HepG2 (cell line): ENCODE results near the gene FBXO2. TPM values are rescaled to one million over a fixed set of nuclear protein-coding genes. Genes with fewer than 3 reads are reported as not detected.

ENCODE experiments used
- BORCS8-MEF2B ChIP-seq: sonication (generic); formaldehyde crosslinking; IDR thresholded peaks from 2 replicates; pipeline ENCODE4 v1.8.0; 2022; ENCODE audit warnings: mild to moderate bottlenecking, missing genetic modification reagents
- DZIP1 ChIP-seq: sonication (generic); formaldehyde crosslinking; IDR thresholded peaks from 2 replicates; pipeline ENCODE4 v1.5.0; 2020; ENCODE audit warnings: mild to moderate bottlenecking, missing genetic modification reagents
- ELF4 ChIP-seq: sonication (generic); formaldehyde crosslinking; IDR thresholded peaks from 2 replicates; pipeline ENCODE4 v1.5.0; 2020; ENCODE audit warnings: missing genetic modification reagents, mild to moderate bottlenecking, moderate library complexity, borderline replicate concordance
- ETV5 ChIP-seq: IDR thresholded peaks from 2 replicates; pipeline ENCODE4 v1.6.1; 2018; ENCODE audit warnings: missing biosample characterization, missing genetic modification reagents, inconsistent platforms, borderline replicate concordance
- FOXA1 ChIP-seq, 2 experiments: fragments of 450-650 bp in 1 of 2; sonication (generic) in 1 of 2; formaldehyde crosslinking in 1 of 2; IDR thresholded peaks; 2 replicates each; pipeline versions ENCODE4 v1.4.0 to v1.6.1; 2016 to 2020; ENCODE audit warnings: missing genetic modification reagents in 1 of 2
- FOXA3 ChIP-seq: IDR thresholded peaks from 2 replicates; pipeline ENCODE4 v1.6.1; 2016; ENCODE audit warnings: missing genetic modification reagents, missing compliant biosample characterization
- FUBP1 ChIP-seq: sonication (generic); formaldehyde crosslinking; IDR thresholded peaks from 2 replicates; pipeline ENCODE4 v1.5.1; 2020; ENCODE audit warnings: missing genetic modification reagents, mild to moderate bottlenecking, borderline replicate concordance
- MAFF ChIP-seq: IDR thresholded peaks from 2 replicates; pipeline ENCODE4 v1.6.1; 2011; ENCODE audit warnings: low read depth, low read length, improper control_type of control experiment
- MBNL3 ChIP-seq: fragments of 250-450 bp; sonication (Bioruptor Pico); conservative IDR thresholded peaks from 2 replicates; pipeline ENCODE4 v1.8.0; 2022; ENCODE audit warnings: mild to moderate bottlenecking, inconsistent platforms
- POGZ ChIP-seq: sonication (generic); formaldehyde crosslinking; IDR thresholded peaks from 2 replicates; pipeline ENCODE4 v1.4.0; 2020; ENCODE audit warnings: mild to moderate bottlenecking, missing genetic modification reagents
- POLR2AphosphoS5 ChIP-seq: IDR thresholded peaks from 2 replicates; pipeline ENCODE4 v1.6.1; 2012; ENCODE audit warnings: low read depth, low read length
- RBFOX2 ChIP-seq: fragments of 200-400 bp; formaldehyde crosslinking; IDR thresholded peaks from 2 replicates; pipeline ENCODE4 v1.6.1; 2017; ENCODE audit warnings: low read depth, mild to moderate bottlenecking, low read length
- ZBTB2 ChIP-seq: sonication (generic); formaldehyde crosslinking; IDR thresholded peaks from 2 replicates; pipeline ENCODE4 v1.8.0; 2022; ENCODE audit warnings: low read depth, missing genetic modification reagents
- ZBTB21 ChIP-seq: sonication (generic); formaldehyde crosslinking; IDR thresholded peaks from 2 replicates; pipeline ENCODE4 v1.4.0; 2020; ENCODE audit warnings: missing genetic modification reagents
- ZFX ChIP-seq: sonication (generic); formaldehyde crosslinking; IDR thresholded peaks from 2 replicates; pipeline ENCODE4 v1.4.0; 2020; ENCODE audit warnings: mild to moderate bottlenecking, low read depth, missing genetic modification reagents, moderate library complexity
- ZNF20 ChIP-seq: sonication (generic); formaldehyde crosslinking; IDR thresholded peaks from 2 replicates; pipeline ENCODE4 v1.4.0; 2020; ENCODE audit warnings: mild to moderate bottlenecking, moderate library complexity, missing genetic modification reagents
- ZNF350 ChIP-seq: sonication (generic); formaldehyde crosslinking; IDR thresholded peaks from 2 replicates; pipeline ENCODE4 v1.4.0; 2020; ENCODE audit warnings: mild to moderate bottlenecking, low read depth, missing genetic modification reagents, borderline replicate concordance
- ZNF567 ChIP-seq: sonication (generic); formaldehyde crosslinking; IDR thresholded peaks from 2 replicates; pipeline ENCODE4 v1.8.1; 2023; ENCODE audit warnings: mild to moderate bottlenecking, missing genetic modification reagents, borderline replicate concordance
- polyA plus RNA-seq, 8 experiments: library from polyadenylated mRNA; depleted of rRNA in 3 of 8; stranded (reverse) in 7 of 8; unstranded in 1 of 8; fragments of >200 nt; fragmentation: Illumina TruSeq in 4 of 8; extraction: Trizol in 4 of 8; gene quantifications; 2 replicates each; pipeline versions ENCODE4 v1.2.1 to v1.2.3, GENCODE V29; 2011 to 2016; ENCODE audit warnings: low read depth in 4 of 8, missing spikeins in 1 of 8, mixed read lengths in 1 of 8; ENCODE audit not compliant: insufficient read depth in 1 of 8
- total RNA-seq, 5 experiments: library from RNA; depleted of rRNA; stranded (reverse); fragments of >200 nt; fragmentation: Illumina TruSeq; extraction: Trizol; gene quantifications; 2 replicates each; pipeline ENCODE4 v1.2.3, GENCODE V29; 2016; ENCODE audit warnings: low read depth in 1 of 5
- TF ChIP-seq, protein P1 (sequence below): sonication (generic); formaldehyde crosslinking; IDR thresholded peaks from 2 replicates; pipeline ENCODE4 v1.5.1; 2020; ENCODE audit warnings: missing genetic modification reagents, mild to moderate bottlenecking, borderline replicate concordance
- TF ChIP-seq, protein P2 (sequence below): IDR thresholded peaks from 2 replicates; pipeline ENCODE4 v1.6.1; 2016; ENCODE audit warnings: control low read depth

The FBXO2 gene
- total and polyA plus RNA-seq, 2 of the 13 experiments (the other 11 are each of a cell fraction or from before 2014, with no cell fraction given): 79.3 to 112 TPM

GRCh38 chr1:11680270-11681070 lies 26.2 kb upstream of the FBXO2 start (continued):
- no peak for TF ChIP-seq DZIP1 (CRISPR knock-in tag)
- no peak for TF ChIP-seq ZBTB2 (CRISPR knock-in tag)
- TF ChIP-seq, protein P1, sequence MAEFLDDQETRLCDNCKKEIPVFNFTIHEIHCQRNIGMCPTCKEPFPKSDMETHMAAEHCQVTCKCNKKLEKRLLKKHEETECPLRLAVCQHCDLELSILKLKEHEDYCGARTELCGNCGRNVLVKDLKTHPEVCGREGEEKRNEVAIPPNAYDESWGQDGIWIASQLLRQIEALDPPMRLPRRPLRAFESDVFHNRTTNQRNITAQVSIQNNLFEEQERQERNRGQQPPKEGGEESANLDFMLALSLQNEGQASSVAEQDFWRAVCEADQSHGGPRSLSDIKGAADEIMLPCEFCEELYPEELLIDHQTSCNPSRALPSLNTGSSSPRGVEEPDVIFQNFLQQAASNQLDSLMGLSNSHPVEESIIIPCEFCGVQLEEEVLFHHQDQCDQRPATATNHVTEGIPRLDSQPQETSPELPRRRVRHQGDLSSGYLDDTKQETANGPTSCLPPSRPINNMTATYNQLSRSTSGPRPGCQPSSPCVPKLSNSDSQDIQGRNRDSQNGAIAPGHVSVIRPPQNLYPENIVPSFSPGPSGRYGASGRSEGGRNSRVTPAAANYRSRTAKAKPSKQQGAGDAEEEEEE (CRISPR knock-in tag): no peak
- no peak for TF ChIP-seq FOXA1 (IDR thresholded peaks at IDR 0.05)
- TF ChIP-seq FOXA1 (CRISPR knock-in tag; IDR thresholded peaks at IDR 0.05): no peak
- TF ChIP-seq ZNF20: no peak
- TF ChIP-seq ZNF350: no peak; the same call in 1 of the 2 replicates
- TF ChIP-seq ZNF567 (CRISPR knock-in tag): no peak
- no peak for TF ChIP-seq MAFF
- TF ChIP-seq FOXA3: no peak
- TF ChIP-seq FUBP1 (CRISPR knock-in tag): no peak
- TF ChIP-seq POGZ (CRISPR knock-in tag): no peak; the same call in 1 of the 2 replicates
- no peak; the same call in 1 of the 2 replicates for TF ChIP-seq RBFOX2
- TF ChIP-seq, protein P2, sequence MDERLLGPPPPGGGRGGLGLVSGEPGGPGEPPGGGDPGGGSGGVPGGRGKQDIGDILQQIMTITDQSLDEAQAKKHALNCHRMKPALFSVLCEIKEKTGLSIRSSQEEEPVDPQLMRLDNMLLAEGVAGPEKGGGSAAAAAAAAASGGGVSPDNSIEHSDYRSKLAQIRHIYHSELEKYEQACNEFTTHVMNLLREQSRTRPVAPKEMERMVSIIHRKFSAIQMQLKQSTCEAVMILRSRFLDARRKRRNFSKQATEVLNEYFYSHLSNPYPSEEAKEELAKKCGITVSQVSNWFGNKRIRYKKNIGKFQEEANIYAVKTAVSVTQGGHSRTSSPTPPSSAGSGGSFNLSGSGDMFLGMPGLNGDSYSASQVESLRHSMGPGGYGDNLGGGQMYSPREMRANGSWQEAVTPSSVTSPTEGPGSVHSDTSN: no peak
- no peak for TF ChIP-seq ZBTB21
- no peak for TF ChIP-seq ZFX (CRISPR knock-in tag)
- 0 out of 2 replicates have a peak, but pooled peaks have one; percentile 40 for TF ChIP-seq ELF4 (CRISPR knock-in tag)
- no peak for TF ChIP-seq BORCS8-MEF2B (CRISPR knock-in tag)
- TF ChIP-seq ETV5 (CRISPR knock-in tag): no peak
- TF ChIP-seq POLR2AphosphoS5: no peak
- TF ChIP-seq MBNL3 (CRISPR knock-in tag): no peak
